GM18870 (cell line): Measurements from ENCODE around the gene LAMB3.
"Not testable (repeated sequence)": the region's sequence is repeated elsewhere in the genome, so short reads cannot be mapped to it uniquely, and the experiment has no call there.

Experiments used
- ATAC-seq: cut with Tn5 transposase; IDR thresholded peaks from one replicate; pipeline ENCODE4 v1.9.1; 2021; ENCODE audit warnings: moderate library complexity; ENCODE audit not compliant: unreplicated experiment

LAMB3 gene

DNA sequence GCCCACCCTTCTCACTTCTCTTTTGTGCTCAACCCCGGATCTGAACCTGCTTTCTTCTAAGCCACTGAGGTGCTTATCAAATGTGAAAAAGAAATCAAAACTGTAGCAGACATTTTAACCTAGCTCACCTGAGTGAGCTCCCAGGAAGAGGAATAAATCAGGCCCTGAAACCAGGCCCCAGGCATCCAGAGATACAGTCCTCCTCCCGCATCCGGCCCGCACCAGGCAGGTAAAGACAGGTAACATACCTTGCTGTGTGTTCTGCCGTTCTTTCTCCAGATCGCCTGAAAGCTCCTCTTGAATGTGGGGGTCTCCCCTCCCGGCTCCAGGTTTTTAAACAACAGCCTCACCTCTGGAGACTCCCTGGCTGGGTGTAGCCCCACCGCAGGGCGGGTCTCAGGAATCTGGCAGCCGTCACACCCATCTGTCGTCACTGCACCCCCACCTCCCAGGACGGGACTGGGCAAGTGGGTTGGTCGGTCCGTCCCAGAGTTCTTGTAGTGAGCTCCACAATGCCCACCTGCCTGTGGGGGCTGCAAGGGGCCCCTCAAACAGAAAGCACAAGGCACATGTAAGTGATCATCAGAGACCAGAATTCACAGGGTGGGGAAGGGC is at the start of gene LAMB3:
TSS of gene LAMB3 (minus strand) at position 305 of the 615 bp plus-strand sequence. CDS start 1,481 bp downstream, outside the sequence.
- no peak for ATAC-seq

DNA sequence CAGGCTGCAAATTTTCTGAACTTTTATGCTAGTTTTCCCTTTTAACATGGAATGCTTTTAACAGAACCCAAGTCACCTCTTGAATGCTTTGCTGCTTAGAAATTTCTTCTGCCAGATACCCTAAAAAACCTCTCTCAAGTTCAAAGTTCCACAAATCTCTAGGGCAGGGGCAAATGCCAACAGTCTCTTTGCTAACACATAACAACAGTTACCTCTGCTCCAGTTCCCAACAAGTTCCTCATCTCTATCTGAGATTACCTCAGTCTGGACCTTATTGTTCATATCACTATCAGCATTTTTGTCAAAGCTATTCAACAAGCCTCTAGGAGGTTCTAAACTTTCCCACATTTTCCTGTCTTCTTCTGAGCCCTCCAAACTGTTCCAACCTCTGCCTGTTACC is 48.5 kb upstream of the LAMB3 start:
- not testable (repeated sequence) for ATAC-seq

DNA sequence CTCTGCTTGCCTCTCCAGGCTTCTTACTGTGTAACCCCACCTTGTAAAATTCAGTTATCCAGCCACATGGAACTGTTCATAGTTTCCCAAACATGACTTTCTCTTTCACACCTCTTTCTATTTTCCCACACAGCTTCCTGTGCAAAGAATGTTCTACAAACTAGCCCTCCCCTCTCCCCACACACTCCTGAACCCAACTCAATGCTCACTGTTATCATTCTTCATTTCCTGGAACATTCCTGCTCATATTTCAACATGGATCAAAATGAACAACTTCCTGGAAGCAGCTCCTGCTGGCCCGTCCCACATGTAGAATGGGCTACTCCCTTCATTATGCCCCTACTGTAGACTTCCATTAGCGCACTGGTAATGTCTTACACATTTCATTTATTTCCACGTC is 44.9 kb upstream of the LAMB3 start:
- ATAC-seq: no peak

DNA sequence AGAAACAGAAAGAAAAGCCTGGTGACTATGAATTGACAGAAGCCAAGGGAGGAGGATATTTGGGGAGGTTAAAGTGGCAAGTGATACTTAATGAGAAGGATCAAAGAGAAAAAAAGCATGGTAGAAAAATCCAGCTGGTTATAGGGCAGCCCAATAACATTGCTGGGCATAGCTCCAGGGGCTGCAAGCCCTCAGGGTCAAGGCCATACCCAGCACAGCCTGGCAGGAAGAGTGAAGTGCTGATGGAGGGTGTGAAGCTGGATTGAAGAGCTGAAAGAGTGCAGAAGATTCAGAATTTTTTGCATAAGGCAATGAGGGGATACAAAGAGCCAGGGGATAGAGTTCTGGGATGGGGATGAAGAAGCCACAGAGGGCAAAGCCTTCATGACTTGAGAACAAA is 44.4 kb upstream of the LAMB3 start:
- ATAC-seq: no peak

DNA sequence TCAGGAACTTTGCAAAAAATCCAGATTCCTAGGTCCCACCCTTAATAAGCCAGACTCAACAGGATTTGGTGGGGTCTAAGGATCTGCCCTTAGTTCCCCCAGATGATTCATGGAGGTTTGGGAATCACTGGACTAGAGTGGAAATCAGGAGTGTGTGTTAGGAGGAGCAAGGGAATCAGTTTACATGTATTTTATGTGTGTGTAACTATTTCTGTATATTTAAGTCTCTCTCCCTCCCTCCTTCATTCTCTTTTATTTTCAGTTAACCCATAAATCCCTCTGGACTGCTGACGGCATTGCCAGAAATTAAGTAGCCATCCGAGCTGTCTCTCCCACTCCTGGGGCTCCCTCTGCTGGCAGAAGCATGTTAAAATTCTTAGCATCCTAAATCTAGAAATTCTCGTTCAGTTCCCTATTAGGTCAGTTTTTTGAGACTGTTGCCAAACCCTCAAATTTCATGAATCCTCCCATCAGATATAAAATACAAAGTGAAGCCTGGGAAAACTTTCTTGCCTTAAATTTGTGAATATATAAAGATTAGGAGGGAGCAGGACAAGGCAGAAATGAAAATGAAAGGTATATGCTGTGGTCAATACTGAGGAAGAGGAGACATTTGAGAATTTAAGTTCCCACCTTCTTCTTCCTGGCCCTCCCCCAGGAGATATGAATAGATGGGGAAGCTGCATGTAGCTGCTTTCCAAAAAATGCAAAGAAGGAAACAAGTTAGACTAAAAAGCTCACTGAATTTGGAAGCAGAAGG is 40.7 kb upstream of the LAMB3 start:
- ATAC-seq: peak; percentile 65

DNA sequence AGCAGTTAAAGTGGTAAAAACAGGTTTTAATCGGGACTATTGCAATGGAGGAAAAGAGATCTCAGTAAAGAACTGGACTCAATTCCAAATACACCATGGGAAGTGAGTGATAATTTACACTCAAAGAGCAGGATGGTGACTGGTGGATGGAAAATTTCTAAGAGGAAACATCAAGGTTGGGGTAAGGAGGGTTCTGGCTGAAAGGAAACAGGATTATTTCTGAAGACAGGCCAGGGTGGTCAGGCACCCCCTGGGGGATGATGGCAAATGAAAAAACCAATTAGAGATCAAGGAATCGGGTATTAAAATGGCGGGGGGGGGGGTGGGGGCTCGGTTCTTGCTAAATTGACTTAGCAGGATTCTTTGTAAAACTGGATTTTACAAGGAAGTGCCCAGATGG is 40.1 kb upstream of the LAMB3 start:
- ATAC-seq: no peak

DNA sequence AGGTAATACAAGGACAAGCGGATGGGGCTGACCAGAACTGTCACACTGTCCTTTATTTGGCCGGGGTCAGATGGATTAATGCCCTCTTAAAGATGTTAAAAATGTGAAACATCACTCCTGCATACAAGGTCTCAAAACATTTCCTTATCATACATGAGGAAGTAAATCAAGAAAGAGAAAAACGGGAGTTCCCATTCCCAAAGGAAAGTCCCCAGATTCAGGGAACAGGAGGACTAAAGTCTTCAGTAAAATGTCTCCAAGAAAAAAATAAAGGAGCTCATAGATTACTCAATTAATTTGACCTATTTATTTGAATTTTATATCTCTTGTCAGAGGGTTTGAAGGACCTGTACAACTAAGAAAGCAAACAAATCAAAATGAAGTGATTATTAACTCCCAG is 39.0 kb upstream of the LAMB3 start:
- ATAC-seq: no peak

DNA sequence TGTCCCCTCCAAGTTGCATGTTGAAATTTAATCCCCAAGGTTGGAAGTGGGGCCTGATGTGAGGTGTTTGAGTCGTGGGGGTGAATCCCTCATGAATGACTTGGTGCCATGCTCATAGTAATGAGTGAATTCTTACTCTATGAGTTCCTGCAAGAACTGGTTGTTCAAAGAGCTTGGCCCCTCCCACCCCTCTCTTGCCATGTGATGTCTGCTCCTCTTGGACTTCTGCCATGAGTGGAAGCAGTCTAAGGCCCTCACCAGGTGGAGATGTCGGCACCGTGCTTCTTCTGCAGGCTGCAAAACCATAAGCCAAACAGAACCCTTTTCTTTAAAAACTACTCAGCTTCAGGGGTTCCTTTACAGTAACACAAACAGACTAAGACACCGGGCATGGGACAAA is 37.3 kb upstream of the LAMB3 start:
- ATAC-seq: no peak

DNA sequence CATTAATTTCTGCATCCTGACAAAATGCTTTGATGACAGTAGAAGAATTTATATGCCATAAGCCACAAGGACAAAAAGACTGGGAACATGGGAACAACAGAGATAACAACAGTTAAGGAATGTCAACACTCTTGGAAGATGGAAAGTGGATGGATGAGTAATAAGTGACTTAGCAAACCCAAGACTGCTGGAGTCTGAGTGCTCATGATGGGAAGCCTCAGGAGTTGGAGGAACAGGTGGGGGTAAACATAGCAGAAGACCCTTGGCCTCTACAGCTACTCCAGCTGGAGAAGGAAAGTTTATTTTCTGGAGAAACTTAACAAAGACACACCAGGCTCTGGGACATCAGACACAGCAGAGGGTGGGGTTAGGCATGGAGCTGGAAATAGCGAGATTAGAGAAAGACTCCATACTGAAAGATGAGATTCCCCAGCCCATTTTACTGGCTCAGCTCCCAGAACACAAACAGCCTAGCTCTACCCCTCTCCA is 36.6 kb upstream of the LAMB3 start:
- no peak for ATAC-seq

DNA sequence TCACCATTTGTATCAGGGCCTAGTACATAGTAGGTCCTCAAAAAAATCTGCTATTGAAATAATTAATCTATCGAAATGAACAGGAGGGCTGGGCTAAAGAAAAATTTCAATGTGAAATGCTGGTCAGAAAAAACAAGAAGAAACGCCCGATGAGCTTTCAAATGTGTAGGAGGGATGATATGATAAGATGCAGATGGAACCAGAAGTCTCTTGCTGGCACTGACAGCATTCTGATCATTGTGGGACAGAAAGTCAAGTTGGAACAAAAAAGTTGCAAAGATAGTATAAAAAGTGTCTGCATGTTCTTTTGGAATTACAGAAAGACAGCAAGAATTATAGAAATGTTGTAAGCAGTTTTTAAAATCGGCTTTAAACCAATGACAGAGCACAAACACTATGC is 34.1 kb upstream of the LAMB3 start:
- no peak for ATAC-seq

DNA sequence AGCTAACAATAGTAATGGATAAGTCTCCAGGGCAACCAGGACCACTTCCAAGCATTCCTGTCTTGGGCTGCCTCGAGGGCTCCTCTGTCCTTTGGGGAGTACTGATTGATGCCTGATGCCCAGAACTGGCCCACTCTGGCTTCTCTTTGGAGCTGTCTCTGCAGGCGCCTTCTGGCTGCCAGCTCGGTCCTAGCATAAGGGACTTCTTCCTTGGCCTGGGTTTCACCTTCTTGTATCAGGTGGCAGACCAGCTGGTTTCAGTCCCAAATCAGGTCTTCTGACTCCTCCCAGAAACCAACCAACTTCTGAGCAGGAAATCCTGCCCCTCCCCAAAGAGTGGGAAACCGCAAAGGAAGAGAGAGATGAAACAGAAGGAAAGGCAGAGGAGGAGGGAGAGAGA is 33.6 kb upstream of the LAMB3 start:
- peak; percentile 73 for ATAC-seq

DNA sequence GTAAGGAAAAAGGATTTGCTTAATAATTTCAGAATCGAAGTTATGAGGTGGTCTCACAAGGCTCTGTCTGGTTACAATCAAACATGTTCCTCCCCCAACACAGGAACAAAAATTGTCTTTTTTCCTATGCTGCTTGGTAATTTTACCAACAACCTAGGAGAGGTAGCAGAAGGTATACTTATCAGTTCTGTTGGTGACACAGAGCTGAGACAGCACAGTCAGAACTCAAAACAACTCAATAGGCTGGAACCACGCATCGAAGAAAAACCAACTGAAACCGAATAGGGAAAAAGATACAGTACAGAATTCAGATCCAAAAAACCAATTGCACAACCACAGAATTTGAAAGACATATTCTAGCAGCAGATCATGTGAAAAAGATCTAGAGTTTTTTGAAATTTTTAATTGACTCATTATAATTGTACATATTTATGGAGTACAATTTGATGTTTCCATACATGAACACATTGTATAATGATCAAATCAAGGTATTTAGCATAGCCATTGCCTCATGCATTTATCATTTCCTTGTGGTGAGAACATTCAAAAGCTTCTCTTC is 26.8 kb upstream of the LAMB3 start:
- ATAC-seq: no peak

DNA sequence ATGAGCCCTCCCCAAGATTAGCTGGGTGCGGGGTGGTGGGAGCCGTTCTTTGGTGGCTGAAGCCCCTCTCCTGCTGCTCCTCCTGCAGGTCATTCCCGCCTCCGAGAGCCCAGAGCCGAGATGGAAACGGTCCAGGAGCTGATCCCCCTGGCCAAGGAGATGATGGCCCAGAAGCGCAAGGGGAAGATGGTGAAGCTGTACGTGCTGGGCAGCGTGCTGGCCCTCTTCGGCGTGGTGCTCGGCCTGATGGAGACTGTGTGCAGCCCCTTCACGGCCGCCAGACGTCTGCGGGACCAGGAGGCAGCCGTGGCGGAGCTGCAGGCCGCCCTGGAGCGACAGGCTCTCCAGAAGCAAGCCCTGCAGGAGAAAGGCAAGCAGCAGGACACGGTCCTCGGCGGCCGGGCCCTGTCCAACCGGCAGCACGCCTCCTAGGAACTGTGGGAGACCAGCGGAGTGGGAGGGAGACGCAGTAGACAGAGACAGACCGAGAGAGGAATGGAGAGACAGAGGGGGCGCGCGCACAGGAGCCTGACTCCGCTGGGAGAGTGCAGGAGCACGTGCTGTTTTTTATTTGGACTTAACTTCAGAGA is 23.4 kb upstream of the LAMB3 start:
- no peak for ATAC-seq

DNA sequence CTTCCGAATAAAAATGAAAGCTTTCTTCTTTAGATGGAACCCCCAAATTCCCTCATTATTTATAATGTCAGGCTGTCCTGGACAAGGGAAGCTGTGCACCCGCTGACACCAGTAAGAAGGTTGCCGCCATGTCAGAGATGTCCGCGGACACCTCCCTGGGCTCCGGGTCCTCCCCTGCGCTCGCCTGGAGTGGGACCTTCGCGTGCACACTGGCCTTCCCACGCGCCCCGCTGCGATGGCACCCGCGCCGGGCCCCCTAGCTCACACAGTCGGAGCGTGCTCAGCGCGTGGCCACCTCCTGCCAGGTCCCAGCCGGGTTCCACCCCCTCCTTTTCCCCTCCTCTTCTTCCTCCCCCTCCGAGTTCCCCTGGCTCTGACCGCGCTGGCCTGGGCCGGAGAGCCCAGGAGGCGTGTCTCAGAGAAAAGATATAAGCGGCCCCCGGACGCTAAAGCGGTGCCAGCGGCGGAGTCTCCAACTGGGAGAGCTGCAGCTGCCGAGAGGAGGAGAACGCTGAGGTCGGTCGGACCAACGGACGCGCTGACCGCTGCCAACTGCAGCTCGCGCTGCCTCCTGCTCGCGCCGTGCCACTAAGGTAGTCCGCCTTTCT is 22.8 kb upstream of the LAMB3 start, which contains the start of gene G0S2:
TSS of gene G0S2 (plus strand) at position 456 of the 608 bp plus-strand sequence. CDS start 273 bp downstream, outside the sequence.
- ATAC-seq: no peak

DNA sequence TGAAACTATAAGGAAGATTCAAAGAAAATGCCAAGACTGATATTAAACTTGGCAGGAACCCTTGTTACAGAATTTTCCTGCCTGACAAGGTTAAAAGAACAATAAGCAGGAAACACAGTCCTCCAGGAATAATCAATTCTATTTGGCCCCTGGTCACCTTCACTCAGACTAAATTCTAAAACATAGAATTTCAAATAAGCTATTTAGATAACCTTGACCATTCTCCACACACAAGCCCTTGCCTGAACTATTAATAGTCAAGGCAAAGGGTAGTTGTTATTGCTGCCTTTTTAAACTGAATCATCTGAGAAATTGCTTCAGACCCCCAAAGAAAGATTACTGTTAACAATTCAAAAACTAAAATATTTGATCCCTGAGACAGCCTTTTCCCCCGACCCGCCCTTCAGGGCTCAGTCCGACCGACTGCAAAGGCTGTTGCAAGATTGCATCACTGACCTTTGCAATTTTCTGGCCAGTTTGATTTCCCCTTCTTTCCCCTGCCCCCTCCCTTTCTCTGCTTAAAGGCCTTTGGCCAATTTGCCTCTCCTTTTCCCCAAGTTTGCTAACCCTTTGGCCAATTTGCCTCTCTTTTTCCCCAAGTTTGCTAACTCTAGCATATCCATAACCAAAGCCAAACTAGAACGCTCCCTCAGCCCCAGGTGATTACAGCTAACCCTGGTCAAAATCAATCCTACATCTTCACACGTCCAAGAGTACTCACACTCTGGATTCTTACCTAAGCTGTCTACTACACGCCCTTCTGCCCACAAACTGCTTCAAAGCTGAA is 21.6 kb upstream of the LAMB3 start:
- no peak for ATAC-seq

DNA sequence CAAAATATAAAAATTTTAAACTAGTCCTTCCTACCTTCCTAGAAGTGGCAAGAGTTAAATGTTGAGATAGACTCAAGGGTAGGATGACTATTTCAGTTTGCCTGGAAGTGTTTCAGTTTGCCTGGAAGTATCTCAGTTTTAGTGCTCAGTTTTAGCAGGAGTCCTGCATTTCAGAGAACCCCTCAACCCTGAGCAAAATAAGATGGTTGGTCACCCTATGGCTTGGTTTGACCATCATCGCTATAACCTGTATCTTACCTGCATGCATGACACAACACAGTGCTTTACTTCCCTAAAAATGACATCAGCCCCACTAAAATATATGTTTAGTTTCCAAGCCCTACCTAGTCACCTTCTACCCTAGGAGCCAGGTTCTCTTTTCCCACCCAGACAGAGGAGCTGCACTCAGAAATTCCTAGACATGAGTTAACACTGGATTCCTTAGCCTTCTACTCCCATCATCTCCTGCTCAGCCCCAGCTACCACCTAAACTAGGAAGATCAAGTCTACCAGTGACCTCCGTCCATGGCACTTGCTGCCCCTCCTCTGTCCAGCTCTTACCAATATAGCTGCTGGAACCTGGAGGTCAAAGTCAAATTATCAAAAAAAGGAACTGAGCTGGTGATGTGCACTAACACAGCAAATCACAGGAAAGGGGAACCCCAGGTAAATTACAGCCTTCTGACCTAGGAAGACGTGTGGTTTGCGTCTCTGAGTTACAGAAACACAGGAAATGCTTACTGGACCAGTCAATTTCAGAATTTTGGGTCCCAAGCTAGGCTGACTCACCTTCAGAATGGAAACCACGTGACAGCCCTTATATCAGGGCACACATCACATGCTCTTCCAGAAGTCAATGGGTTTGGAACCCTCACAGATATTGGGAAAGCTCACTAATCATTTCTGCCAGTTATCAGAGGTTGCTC is 20.7 kb upstream of the LAMB3 start:
- peak; percentile 96 for ATAC-seq

DNA sequence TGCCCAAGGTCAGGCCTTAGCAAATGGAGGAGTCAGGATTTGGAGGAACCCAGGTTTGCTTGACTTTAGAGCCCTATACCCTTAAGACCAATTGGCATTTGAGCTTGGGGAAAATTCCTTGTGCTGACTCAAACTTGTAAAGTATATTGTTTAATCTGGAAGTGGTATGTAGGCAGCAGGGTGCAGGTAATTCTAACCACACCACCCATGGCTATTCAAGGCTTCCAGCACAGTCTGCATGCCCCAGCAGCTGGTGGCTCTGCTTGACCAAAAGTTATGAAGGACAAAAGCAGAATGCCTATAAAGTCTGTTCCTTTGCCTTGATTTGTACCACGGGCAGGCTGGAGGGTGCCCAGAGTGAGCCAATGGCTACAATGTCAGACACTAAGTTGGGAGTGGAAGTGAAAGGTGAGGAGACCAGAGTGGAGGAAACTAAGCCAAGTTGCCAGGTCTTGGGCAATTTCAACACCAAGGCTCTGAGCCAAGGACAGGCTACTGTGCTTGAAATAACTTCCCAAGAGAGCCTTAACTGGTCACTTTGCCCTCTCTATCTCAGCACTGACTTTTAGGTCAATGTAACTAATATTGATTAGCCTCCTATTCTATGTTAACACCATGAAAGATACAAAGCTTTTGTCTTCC is 18.3 kb upstream of the LAMB3 start:
- no peak for ATAC-seq

DNA sequence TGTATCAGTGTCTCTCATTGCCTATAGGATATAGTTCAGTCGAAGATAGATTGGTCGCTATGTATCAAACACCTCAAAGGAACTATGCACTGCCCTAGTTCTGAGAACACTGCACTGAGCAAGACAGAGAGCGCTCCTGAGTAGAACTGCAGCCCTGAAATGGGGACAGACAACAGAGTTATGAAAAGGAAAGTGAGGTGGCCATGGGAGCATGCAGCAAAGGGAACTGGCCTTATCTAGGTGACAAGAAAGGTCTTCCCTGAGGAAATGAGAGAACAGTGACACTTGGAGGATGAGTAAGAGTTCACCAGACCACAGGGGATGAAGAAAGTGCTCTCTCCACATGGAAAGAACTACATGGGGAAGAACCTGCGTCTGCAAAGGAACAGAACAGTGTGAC is 15.5 kb upstream of the LAMB3 start:
- ATAC-seq: no peak

DNA sequence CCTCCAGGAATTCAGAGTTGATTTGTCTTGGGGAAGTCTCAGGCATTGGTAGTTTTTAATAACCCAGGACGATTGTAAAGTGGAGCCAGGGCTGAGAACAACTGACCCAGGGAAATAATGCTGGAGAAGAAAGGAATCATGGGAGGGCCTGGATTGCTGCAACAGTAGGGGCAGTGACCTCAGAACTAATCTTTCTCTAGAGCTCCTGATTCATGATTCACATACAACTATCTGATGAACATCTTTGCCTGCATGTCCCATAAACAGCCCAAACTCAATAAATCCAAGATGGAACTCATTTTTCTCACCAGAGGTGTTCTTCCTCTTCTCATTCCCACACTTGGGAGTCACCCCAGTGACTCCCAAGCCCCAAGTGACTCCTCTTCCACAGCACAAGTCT is 14.9 kb upstream of the LAMB3 start:
- ATAC-seq: no peak
